Thyroid gland (tissue), 4 donors: ENCODE results near the gene OPRM1. TPM values are rescaled to one million over a fixed set of nuclear protein-coding genes. Genes with fewer than 3 reads are reported as not detected.

Experiments
- DNase-seq, 2 donors: peaks; one replicate each; pipeline ENCODE4 v3.0.0-alpha.2; 2019
- H3K27ac ChIP-seq, 3 donors: fragments of 200-600 bp; sonication (generic); 1 replicate in 2 of 3; 2 replicates in 1 of 3; pipeline ENCODE4 v1.5.1; 2016 to 2019; ENCODE audit warnings: mild to moderate bottlenecking in 1 of 3, moderate library complexity in 1 of 3
- H3K27me3 ChIP-seq: fragments of 200-600 bp; sonication (generic); one replicate; pipeline ENCODE4 v1.5.1; 2019
- H3K36me3 ChIP-seq, 2 donors: fragments of 200-600 bp; sonication (generic); one replicate each; pipeline ENCODE4 v1.5.1; 2016 to 2019
- H3K4me1 ChIP-seq, 2 donors: fragments of 200-600 bp; sonication (generic); one replicate each; pipeline ENCODE4 v1.5.1; 2017 to 2019
- H3K4me3 ChIP-seq, 3 donors: fragments of 200-600 bp; sonication (generic); replicated peaks in 1 of 3; 1 replicate in 2 of 3; 2 replicates in 1 of 3; pipeline ENCODE4 v1.5.1; 2016; ENCODE audit warnings: mild to moderate bottlenecking in 1 of 3
- H3K9me3 ChIP-seq: fragments of 200-600 bp; sonication (generic); one replicate; pipeline ENCODE4 v1.5.1; 2017
- POLR2A ChIP-seq, 2 donors: fragments of 450-650 bp; IDR thresholded peaks; one replicate each; pipeline ENCODE4 v1.6.1; 2017; ENCODE audit warnings: antibody characterized with exemption in 2 of 2, mild to moderate bottlenecking in 2 of 2, moderate library complexity in 1 of 2
- WGBS, 2 donors: methylation state at CpG; one replicate each; pipeline ENCODE4 v1.1.5; 2017; 5-methylcytosine and 5-hydroxymethylcytosine counted together
- intact Hi-C: fragments of 100-400 bp; cut with DNase I; formaldehyde crosslinking; loops from one replicate; pipeline ENCODE4 v1.15.1; 2023
- total RNA-seq, 4 donors: library from RNA; depleted of rRNA; stranded (reverse); fragments of >200 nt; gene quantifications; one replicate each; pipeline ENCODE4 v1.2.3, GENCODE V29; 2016
- TF ChIP-seq, protein P1 (sequence below), 6 experiments: fragments of 200-600 bp in 3 of 6; fragments of 450-650 bp in 3 of 6; sonication (generic) in 3 of 6; IDR thresholded peaks; one replicate each; pipeline ENCODE4 v1.5.1; 2016 to 2019; ENCODE audit warnings: antibody characterized with exemption in 6 of 6, mild to moderate bottlenecking in 2 of 6, inconsistent platforms in 1 of 6, moderate library complexity in 1 of 6

The OPRM1 gene
- total RNA-seq, 4 donors from 2014 or later, result not detected

DNA sequence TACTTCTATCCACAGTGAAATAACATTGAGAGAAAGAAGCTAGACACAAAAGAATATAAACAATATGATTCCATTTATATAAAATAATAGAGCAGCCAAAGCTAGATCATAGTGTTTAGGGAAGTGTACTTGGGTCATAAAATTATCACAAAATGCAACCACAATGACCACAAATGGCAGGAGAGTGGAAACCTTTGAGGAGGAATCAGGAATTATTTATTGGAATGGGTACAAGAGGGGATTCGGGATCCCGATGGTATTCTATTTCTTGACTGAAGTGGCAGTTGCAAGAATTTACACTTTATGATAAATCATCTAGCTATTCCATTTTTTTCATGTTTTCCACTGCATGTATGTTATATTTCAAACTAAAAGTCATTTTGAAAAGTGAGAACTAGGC, 241.5 kb downstream of the OPRM1 start:
- Histone ChIP-seq H3K27me3 (no peaks in the 10 kb centered on the region), H3K4me3 (no peak overlapping the region), H3K27ac (no peak overlapping the region), H3K9me3 (no peaks in the 10 kb centered on the region), H3K4me1 (peaks cover 13 to 17% of the 10 kb centered on the region in 2 donors), H3K36me3 (no peaks in the 10 kb centered on the region)
- 75 to 82% methylated on average over 2 of the region's 2 CpGs for WGBS, 2 donors
- no peak for DNase-seq
- no peak for TF ChIP-seq POLR2A (IDR thresholded peaks at IDR 0.05)
- TF ChIP-seq, protein P1, sequence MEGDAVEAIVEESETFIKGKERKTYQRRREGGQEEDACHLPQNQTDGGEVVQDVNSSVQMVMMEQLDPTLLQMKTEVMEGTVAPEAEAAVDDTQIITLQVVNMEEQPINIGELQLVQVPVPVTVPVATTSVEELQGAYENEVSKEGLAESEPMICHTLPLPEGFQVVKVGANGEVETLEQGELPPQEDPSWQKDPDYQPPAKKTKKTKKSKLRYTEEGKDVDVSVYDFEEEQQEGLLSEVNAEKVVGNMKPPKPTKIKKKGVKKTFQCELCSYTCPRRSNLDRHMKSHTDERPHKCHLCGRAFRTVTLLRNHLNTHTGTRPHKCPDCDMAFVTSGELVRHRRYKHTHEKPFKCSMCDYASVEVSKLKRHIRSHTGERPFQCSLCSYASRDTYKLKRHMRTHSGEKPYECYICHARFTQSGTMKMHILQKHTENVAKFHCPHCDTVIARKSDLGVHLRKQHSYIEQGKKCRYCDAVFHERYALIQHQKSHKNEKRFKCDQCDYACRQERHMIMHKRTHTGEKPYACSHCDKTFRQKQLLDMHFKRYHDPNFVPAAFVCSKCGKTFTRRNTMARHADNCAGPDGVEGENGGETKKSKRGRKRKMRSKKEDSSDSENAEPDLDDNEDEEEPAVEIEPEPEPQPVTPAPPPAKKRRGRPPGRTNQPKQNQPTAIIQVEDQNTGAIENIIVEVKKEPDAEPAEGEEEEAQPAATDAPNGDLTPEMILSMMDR (IDR thresholded peaks at IDR 0.05), result no peak
- intact Hi-C loops, result no loop called here

DNA sequence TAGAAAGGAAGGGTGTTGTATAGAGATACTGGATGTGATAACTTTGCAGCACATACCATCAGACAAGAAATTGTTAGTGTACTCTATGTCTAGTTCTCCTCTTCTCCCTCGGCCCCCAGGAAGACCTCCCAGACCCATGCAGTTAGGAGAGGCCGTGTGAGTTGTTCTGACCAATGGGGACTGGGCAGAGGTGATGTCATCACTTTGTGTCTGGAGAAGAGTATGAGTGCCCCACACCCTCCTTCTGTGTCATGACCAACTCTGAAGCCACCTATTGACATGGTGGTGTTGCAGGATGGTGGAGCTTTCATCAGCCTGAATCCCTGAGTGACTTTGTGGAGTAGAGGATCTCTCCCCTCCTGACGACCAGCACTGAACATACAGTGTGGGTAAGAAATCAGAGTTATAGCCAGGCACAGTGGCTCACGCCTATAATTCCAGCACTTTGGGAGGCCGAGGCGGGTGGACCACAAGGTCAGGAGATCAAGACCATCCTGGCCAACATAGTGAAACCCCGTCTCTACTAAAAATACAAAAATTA, 245.3 kb downstream of the OPRM1 start:
- Histone ChIP-seq H3K27ac (no peak overlapping the region), H3K36me3 (no peaks in the 10 kb centered on the region), H3K9me3 (no peaks in the 10 kb centered on the region), H3K4me1 (peaks cover 8 to 17% of the 10 kb centered on the region in 2 donors), H3K4me3 (no peak overlapping the region), H3K27me3 (no peaks in the 10 kb centered on the region)
- no peak for TF ChIP-seq POLR2A (IDR thresholded peaks at IDR 0.05)
- TF ChIP-seq, protein P1 (IDR thresholded peaks at IDR 0.05), result no peak
- 95 to 98% methylated on average over 7 of the region's 7 CpGs for WGBS, 2 donors
- no peak for DNase-seq
- intact Hi-C loops, result no loop called here

DNA sequence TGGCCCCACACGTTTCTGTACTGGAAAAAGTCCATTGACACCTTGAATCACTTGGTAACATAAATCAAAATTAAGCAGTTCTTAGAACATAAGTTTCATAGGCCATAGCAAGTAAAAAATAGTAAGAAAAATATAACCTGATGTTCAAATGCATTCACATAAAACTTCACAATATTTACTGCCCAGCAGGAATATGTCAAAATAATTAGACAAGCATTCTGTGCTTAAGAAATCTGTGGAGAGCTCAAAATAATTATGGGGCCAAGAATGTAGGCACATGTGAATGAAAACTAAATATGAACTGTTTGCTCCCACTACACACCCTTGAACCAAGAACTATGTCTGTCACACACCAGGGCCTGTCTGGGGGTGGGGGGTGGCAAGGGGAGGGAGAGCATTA, 246.8 kb downstream of the OPRM1 start:
- WGBS, 2 donors, result 42 to 51% methylated on average over 1 of the region's 1 CpG

DNA sequence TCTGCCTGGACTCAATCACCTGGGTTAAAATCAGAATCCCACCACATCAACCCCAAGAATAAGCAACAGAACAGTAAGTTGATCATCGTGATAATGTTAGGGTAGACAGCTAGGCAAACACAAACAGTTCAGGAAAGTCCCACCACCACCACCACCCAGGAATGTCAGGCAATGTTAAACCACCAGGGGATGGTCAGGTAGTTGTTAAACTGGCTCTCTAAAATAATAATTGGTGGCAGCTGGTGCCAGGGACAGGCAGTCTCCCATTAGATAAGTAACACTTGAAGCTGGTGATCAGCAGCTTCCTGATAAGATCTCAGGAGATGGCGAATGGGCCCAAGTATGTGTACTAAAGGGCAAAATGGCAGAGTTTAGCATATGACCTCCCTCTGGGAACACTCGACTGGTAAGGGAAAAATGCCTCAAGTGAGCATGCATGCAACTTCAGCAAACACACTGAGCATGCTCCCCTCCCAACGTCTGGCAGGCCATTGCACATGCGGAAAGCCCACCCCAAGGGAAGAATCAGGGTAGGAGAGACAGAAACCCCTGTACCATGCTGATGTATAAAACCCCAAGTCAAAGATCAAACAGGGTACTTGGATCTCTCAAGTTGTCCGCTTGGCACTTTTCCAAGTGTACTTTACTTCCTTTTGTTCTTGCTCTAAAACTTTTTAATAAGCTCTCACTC, 250.9 kb downstream of the OPRM1 start:
- H3K9me3 ChIP-seq, result no peaks in the 10 kb centered on the region
- H3K4me3 ChIP-seq, result no peak overlapping the region
- DNase-seq, result peak; percentile 53 to 59
- peaks cover 38 to 39% of the 10 kb centered on the region in 2 donors for H3K4me1 ChIP-seq
- 68 to 75% methylated on average over 6 of the region's 6 CpGs for WGBS, 2 donors
- intact Hi-C loops, result no loop called here
- peak overlapping the region; percentile 68 to 96 (median 73) for H3K27ac ChIP-seq
- TF ChIP-seq, protein P1 (IDR thresholded peaks at IDR 0.05), result peak in 4 of 6 experiments; percentile 24 to 64 (median 39)
- TF ChIP-seq POLR2A (IDR thresholded peaks at IDR 0.05), result no peak
- H3K27me3 ChIP-seq, result no peaks in the 10 kb centered on the region
- no peaks in the 10 kb centered on the region for H3K36me3 ChIP-seq

More for the DNA sequence above, 246.8 kb downstream of the OPRM1 start:
- peak overlapping the region; percentile 55 to 74 (median 74) for H3K27ac ChIP-seq
- intact Hi-C loops, result no loop called here
- no peaks in the 10 kb centered on the region for H3K36me3 ChIP-seq
- no peak overlapping the region for H3K4me3 ChIP-seq
- H3K27me3 ChIP-seq, result no peaks in the 10 kb centered on the region
- no peaks in the 10 kb centered on the region for H3K9me3 ChIP-seq
- DNase-seq, result no peak
- peaks cover 19 to 24% of the 10 kb centered on the region in 2 donors for H3K4me1 ChIP-seq
- TF ChIP-seq, protein P1 (IDR thresholded peaks at IDR 0.05), result no peak
- TF ChIP-seq POLR2A (IDR thresholded peaks at IDR 0.05), result no peak

DNA sequence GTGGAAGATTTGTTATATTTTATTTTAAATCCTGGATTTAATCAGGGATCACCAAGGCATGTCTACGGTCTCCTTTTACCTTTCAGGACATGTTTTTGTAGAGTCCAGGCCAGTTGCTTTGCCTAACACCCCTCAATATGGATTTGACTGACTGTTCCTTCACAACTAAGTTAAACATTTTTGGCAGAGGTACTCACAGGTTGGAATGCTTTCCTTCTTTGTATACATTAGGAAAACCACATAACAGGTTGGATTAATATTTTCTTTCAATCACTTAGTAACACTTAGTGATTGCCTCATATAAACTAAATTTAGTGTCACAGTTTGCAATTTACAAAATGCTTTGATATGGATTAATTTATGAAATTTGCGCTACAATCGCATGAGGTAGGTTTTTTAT, 253.0 kb downstream of the OPRM1 start:
- DNase-seq, result no peak
- Histone ChIP-seq H3K9me3 (no peaks in the 10 kb centered on the region), H3K27me3 (no peaks in the 10 kb centered on the region), H3K27ac (peak overlapping the region; percentile 33 to 96 (median 95)), H3K4me3 (no peak overlapping the region), H3K4me1 (peaks cover 44 to 45% of the 10 kb centered on the region in 2 donors), H3K36me3 (no peaks in the 10 kb centered on the region)
- intact Hi-C loops, result no loop called here
- 65 to 82% methylated on average over 3 of the region's 3 CpGs for WGBS, 2 donors
- no peak for TF ChIP-seq POLR2A (IDR thresholded peaks at IDR 0.05)
- TF ChIP-seq, protein P1 (IDR thresholded peaks at IDR 0.05), result no peak
